ENCODE results near the gene ATP8A2.
A peak's percentile ranks its signal among the peaks of the same experiment; 100 is the strongest.

The ATP8A2 gene

DNA sequence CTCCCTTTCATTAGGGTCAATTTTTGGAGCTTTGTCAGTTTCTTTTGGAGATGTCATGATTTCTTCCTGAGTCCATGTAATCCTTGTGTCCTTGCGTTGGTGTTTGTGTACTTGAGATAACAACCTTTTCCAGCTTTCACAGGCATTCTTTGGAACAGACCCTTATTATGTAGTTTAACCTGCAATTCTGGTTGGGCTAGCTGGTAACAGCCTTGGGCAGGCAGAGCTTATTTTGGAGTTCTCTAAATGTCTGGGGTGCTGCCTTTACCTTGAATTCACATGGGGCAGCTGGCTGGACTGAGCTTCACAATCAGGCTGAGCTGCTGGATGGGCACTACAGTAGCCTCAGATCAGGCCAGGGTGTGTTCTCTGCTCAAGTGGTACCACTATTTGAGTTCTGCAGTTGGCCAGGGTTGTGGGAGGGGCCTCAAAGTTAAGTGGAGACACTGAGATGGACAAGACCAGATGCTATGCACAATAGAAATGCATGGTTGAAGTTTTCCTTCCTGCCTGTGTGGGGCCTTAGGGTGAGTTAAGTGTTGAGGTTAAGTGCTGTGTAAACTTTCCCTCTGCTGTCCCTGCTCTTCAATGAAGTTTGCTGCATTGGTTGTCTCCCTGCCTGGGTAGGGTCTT lies 277.3 kb downstream of the ATP8A2 start:
- DNase-seq (ENCODE audit: low spot score in 2 of 2) (no peak), ATAC-seq (no peak)
- no peaks in the 10 kb centered on the region for H3K36me3 Mint-ChIP-seq
- no peak overlapping the region for H3K4me3 Mint-ChIP-seq
- H3K27ac Mint-ChIP-seq: no peak overlapping the region
- H3K4me1 Mint-ChIP-seq: no peaks in the 10 kb centered on the region
- peaks cover 9% of the 10 kb centered on the region for H3K9me3 Mint-ChIP-seq

DNA sequence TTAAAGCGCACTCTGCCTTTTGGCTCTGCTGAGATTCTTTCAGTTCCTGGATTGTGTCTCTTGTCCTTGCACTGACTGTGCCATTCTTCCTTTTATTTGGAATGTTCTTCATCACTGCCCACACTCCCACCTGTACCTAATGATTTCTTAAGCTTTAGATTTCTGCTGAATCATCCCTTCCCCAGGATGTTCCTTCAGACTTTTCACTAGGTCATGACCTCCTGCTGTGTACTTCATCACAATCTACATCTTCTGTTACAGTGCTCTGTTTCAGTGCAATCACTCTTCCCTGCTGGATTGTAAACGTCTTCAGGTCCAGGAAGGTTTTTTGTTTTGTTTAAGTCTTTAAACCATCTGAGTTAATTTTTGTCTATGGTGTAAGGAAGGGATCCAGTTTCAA lies 281.0 kb downstream of the ATP8A2 start:
- Mint-ChIP-seq H3K9me3 (peaks cover 5% of the 10 kb centered on the region), H3K4me1 (no peaks in the 10 kb centered on the region), H3K36me3 (no peaks in the 10 kb centered on the region), H3K27ac (no peak overlapping the region), H3K4me3 (no peak overlapping the region)
- DNase-seq (ENCODE audit: low spot score in 2 of 2): no peak
- ATAC-seq: no peak

DNA sequence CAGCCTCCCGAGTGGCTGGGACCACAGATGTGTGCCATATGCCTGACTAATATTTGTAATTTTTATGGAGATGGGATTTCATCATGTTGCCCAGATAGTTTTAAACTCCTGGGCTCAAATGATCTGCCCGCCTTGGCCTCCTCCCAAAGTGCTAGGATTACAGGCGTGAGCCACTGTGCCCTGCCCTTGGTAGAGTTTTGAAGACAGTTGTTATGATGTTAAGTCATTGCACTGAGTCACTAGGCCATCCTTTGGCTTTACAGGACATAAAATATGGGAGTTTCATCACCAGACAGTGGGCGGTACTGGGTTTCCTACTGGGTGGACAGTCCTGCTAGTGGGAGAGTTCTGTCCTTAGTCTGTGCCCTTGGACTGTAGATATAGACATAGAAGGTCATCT lies 282.5 kb downstream of the ATP8A2 start:
- Mint-ChIP-seq H3K4me1 (no peaks in the 10 kb centered on the region), H3K9me3 (no peaks in the 10 kb centered on the region), H3K4me3 (no peak overlapping the region), H3K36me3 (no peaks in the 10 kb centered on the region), H3K27ac (no peak overlapping the region)
- no peak for DNase-seq (ENCODE audit: low spot score in 2 of 2)
- ATAC-seq: no peak

- H3K4me3 Mint-ChIP-seq: no peak overlapping the region
- no peaks in the 10 kb centered on the region for H3K36me3 Mint-ChIP-seq
- H3K4me1 Mint-ChIP-seq: no peaks in the 10 kb centered on the region
- no peak overlapping the region for H3K27ac Mint-ChIP-seq
- no peak for DNase-seq (ENCODE audit: low spot score in 2 of 2)
- no peak for ATAC-seq
- H3K9me3 Mint-ChIP-seq: no peaks in the 10 kb centered on the region
These were observed 285.4 kb downstream of the ATP8A2 start for GRCh38 chr13:25657157-25657556.

DNA sequence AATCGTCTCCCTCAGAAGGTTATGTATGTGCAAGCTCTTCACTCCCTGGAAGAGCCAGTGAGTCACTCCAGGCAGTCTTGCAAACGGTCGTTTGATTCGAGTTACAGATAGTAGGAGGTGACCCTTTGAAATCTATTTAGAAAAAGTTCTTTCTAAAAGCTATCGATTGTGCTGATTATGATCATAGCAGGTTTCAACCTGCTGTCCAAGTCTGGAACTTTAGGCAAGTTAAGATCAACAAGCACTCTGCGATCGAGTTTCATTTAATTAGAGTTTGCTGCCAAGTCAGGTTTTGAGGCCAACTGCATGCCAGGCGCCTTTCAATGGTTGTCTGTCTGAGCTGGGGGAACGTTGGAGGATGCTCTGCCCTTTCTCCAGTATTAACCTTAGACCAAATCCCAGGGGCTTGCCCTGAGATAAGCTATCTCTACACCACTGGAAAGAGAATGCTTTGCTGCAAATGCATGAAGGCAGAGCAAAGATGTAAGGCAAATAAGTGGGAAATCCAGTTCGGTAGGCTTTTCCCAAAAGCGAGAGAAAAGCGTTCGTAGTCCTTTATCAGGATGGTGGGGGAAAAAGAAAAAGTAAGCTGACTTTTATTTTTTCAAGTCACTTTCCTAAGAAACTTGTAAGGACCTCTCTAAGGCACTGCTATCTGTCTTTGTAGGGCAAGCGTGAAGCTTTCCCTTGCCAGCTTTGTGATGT lies 287.5 kb downstream of the ATP8A2 start:
- ATAC-seq: no peak
- H3K4me1 Mint-ChIP-seq: no peaks in the 10 kb centered on the region
- no peak overlapping the region for H3K27ac Mint-ChIP-seq

GRCh38 chr13:25660996-25661395 lies 289.2 kb downstream of the ATP8A2 start:
- no peak for ATAC-seq
- no peak overlapping the region for H3K4me3 Mint-ChIP-seq
- H3K9me3 Mint-ChIP-seq: no peaks in the 10 kb centered on the region
- no peak overlapping the region for H3K27ac Mint-ChIP-seq
- H3K4me1 Mint-ChIP-seq: no peaks in the 10 kb centered on the region
- H3K36me3 Mint-ChIP-seq: no peaks in the 10 kb centered on the region
- no peak for DNase-seq (ENCODE audit: low spot score in 2 of 2)

More for the DNA sequence above, 287.5 kb downstream of the ATP8A2 start:
- H3K36me3 Mint-ChIP-seq: no peaks in the 10 kb centered on the region
- H3K9me3 Mint-ChIP-seq: no peaks in the 10 kb centered on the region
- H3K4me3 Mint-ChIP-seq: no peak overlapping the region
- no peak for DNase-seq (ENCODE audit: low spot score in 2 of 2)

DNA sequence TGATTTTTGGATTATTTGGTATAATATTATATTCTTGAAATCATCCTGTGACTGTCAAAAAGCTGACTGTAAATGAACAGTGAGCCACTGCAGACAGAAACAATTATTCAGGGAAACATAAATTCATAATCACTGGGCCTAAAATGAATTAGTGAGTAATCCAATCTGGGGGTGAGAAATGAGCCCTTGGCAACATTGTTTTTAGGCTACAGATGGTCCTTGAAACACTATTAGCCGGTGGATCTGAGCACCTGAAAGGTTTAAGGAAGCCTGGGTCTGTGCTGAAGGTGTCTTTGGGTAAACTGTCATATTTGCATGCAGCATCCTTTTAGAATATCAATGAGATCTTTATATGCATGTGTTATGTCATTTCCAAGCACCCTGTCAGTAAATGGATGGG lies 290.7 kb downstream of the ATP8A2 start:
- H3K36me3 Mint-ChIP-seq: no peaks in the 10 kb centered on the region
- no peak overlapping the region for H3K27ac Mint-ChIP-seq
- H3K9me3 Mint-ChIP-seq: no peaks in the 10 kb centered on the region
- ATAC-seq (no peak), DNase-seq (ENCODE audit: low spot score in 2 of 2) (peak in 1 of 2 donors; percentile 17)
- H3K4me3 Mint-ChIP-seq: no peak overlapping the region
- H3K4me1 Mint-ChIP-seq: no peaks in the 10 kb centered on the region

GRCh38 chr13:25668345-25668744 lies 296.6 kb downstream of the ATP8A2 start:
- Mint-ChIP-seq H3K9me3 (peaks cover 11% of the 10 kb centered on the region), H3K27ac (no peak overlapping the region), H3K4me1 (no peaks in the 10 kb centered on the region), H3K36me3 (no peaks in the 10 kb centered on the region), H3K4me3 (no peak overlapping the region)
- DNase-seq (ENCODE audit: low spot score in 2 of 2): no peak
- no peak for ATAC-seq

DNA sequence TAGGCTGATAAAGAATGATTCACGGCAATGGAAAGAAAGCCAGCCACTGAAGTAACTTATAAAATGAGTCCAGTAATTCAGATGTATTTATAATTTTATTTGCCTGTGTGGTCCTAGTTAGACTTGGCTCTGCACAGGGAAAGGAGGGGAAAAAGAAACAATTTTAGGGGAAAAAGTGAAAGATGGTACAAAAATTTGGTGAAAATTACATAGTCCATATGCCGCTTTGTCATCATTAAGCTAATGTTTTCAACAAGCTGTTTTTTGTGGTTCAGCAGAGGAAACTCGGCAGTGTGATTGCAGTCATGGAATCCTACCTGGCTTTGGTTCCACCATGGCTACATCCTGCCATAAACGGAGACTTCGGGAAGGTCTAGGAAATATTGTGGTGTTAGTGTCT lies 301.9 kb downstream of the ATP8A2 start:
- no peaks in the 10 kb centered on the region for H3K36me3 Mint-ChIP-seq
- H3K4me3 Mint-ChIP-seq: no peak overlapping the region
- no peaks in the 10 kb centered on the region for H3K4me1 Mint-ChIP-seq
- DNase-seq (ENCODE audit: low spot score in 2 of 2) (no peak), ATAC-seq (no peak)
- peaks cover 6% of the 10 kb centered on the region for H3K9me3 Mint-ChIP-seq
- no peak overlapping the region for H3K27ac Mint-ChIP-seq

- Mint-ChIP-seq H3K4me3 (no peak overlapping the region), H3K4me1 (no peaks in the 10 kb centered on the region), H3K9me3 (peaks cover 3% of the 10 kb centered on the region), H3K36me3 (no peaks in the 10 kb centered on the region), H3K27ac (no peak overlapping the region)
- ATAC-seq: no peak
- no peak for DNase-seq (ENCODE audit: low spot score in 2 of 2)
These were observed 302.6 kb downstream of the ATP8A2 start for GRCh38 chr13:25674371-25674770.

DNA sequence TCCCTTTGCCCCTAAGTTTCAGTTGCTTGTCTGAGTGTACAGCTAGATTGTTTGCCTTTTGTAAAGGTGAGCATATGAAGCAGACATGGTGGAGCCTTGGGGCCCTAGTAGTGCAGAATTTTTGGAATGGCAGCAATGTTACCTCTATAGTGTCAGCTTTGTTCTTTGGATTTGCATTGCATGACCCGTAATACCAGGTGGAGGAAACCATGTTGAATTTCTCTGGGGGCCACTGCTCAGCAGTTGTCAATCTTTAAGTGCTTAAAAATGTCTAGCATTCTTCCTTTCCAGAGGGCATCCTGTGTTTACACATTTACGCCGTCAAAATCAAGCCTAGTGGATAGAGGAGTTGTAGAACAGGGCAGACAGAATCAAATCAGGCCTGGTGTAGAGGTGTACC lies 303.3 kb downstream of the ATP8A2 start:
- H3K4me3 Mint-ChIP-seq: no peak overlapping the region
- no peak for ATAC-seq

DNA sequence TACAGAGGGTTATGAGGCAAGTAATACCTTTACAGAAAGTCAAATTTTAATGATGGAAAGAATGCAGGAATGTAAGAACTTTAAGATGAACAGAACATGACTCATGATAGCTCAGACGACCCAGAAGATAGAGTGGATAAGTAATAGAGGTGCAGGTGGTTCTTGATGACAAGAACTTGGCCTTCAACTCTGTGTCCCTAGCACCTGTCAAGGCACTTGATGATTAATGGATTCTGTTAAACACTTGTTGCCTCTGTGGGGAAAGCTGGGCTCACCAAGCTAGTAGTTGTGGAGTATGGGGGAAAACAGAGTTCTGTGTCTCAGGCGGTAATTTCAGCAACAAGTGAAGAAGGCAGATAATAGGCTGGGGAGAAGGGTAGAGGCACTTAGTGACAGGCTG lies 306.2 kb downstream of the ATP8A2 start:
- Mint-ChIP-seq H3K36me3 (no peaks in the 10 kb centered on the region), H3K4me3 (no peak overlapping the region), H3K4me1 (no peaks in the 10 kb centered on the region), H3K9me3 (no peaks in the 10 kb centered on the region), H3K27ac (no peak overlapping the region)
- ATAC-seq (no peak), DNase-seq (ENCODE audit: low spot score in 2 of 2) (no peak)

More for the DNA sequence above, 303.3 kb downstream of the ATP8A2 start:
- Mint-ChIP-seq H3K4me1 (no peaks in the 10 kb centered on the region), H3K27ac (no peak overlapping the region), H3K9me3 (no peaks in the 10 kb centered on the region), H3K36me3 (no peaks in the 10 kb centered on the region)
- no peak for DNase-seq (ENCODE audit: low spot score in 2 of 2)

DNA sequence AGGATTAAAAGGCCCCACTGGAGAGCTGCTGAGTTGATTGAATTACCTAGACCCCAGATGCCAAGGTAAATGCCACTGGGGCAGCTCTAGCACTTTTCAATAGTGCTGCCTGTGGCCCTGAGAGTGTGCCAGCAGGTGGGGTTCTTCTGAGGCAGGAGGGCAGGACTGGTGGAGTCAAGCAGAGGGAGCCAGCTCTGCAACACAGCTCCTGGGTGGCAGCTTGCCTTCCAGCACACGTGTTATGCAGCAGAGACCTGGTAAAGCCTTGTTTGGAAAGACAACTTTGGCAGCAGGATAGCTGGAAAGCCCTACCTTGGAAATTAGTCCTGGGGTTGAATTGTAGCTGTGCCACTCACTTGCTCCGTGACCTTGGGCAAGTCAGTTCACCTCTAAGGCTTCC lies 306.6 kb downstream of the ATP8A2 start:
- H3K4me3 Mint-ChIP-seq: no peak overlapping the region
- no peaks in the 10 kb centered on the region for H3K4me1 Mint-ChIP-seq
- no peak overlapping the region for H3K27ac Mint-ChIP-seq
- H3K36me3 Mint-ChIP-seq: no peaks in the 10 kb centered on the region
- DNase-seq (ENCODE audit: low spot score in 2 of 2) (no peak), ATAC-seq (peak; percentile 26)
- H3K9me3 Mint-ChIP-seq: no peaks in the 10 kb centered on the region

DNA sequence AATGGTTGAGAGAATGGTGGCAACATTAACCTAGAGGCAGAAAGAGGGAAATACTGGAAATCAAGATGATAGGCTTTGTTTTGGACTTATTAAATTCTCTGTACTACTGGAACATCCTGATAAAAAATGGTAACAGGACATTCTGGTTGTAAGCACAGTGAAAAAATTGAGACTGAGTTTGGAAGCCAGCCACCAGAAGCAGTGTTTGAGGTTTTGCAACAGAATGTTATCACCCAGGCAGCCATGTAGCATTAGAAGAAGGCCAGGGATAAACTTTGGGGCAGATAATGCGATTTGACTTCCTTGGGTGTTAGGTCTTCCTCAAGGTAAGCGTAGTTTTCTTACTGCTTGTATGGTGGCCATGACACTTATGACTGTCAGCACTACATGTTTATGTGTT lies 307.4 kb downstream of the ATP8A2 start:
- Mint-ChIP-seq H3K9me3 (no peaks in the 10 kb centered on the region), H3K27ac (no peak overlapping the region), H3K4me1 (no peaks in the 10 kb centered on the region), H3K4me3 (no peak overlapping the region), H3K36me3 (no peaks in the 10 kb centered on the region)
- DNase-seq (ENCODE audit: low spot score in 2 of 2) (no peak), ATAC-seq (no peak)

- Mint-ChIP-seq H3K4me3 (no peak overlapping the region), H3K4me1 (no peaks in the 10 kb centered on the region), H3K9me3 (no peaks in the 10 kb centered on the region), H3K36me3 (no peaks in the 10 kb centered on the region), H3K27ac (no peak overlapping the region)
- ATAC-seq (no peak), DNase-seq (ENCODE audit: low spot score in 2 of 2) (no peak)
These were observed 308.2 kb downstream of the ATP8A2 start for GRCh38 chr13:25679936-25680335.

GRCh38 chr13:25682276-25682675 lies 310.5 kb downstream of the ATP8A2 start:
- DNase-seq (ENCODE audit: low spot score in 2 of 2) (no peak), ATAC-seq (no peak)
- no peaks in the 10 kb centered on the region for H3K4me1 Mint-ChIP-seq
- no peak overlapping the region for H3K27ac Mint-ChIP-seq
- H3K36me3 Mint-ChIP-seq: no peaks in the 10 kb centered on the region
- no peaks in the 10 kb centered on the region for H3K9me3 Mint-ChIP-seq
- no peak overlapping the region for H3K4me3 Mint-ChIP-seq

All from stimulated activated effector memory CD8-positive, alpha-beta T cell treated with anti-CD3 and anti-CD28 coated beads, Interleukin-12 subunit alpha, Interleukin-12 subunit beta, amount 100 ng/mL, for 72 hours (primary cell).